Measurements from ENCODE around the gene DENND2A.
"Not testable (repeated sequence)": the region's sequence is repeated elsewhere in the genome, so short reads cannot be mapped to it uniquely, and the experiment has no call there.

DENND2A gene

GRCh38 chr7:140672382-140673062, 31.9 kb upstream of the DENND2A start, which contains the start of gene ADCK2:
Gene ADCK2, plus strand, starts transcription at chr7:140672945. Its CDS starts 386 bp downstream, at chr7:140673331.
- peak; percentile 34 for DNase-seq

- no peak for DNase-seq
Measured at GRCh38 chr7:140671966-140672365, 31.4 kb upstream of the DENND2A start.

GRCh38 chr7:140670343-140670935, 29.8 kb upstream of the DENND2A start:
- DNase-seq, result no peak

DNA sequence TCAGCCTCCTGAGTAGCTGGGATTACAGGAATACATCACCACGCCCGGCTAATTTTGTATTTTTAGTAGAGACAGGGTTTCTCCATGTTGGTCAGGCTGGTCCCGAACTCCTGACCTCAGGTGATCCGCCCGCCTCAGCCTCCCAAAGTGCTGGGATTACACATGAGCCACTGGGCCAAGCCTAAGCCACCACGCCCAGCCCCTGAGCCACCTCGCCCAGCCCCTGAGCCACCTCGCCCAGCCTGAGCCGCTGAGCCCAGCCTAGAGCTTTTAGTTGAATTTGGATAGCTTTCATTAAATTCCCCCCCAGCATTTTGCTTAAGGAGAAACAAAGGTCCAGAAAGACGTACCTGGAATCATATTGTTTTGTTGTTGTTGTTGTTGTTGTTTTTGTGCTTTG, 29.2 kb upstream of the DENND2A start:
- DNase-seq, result not testable (repeated sequence)

DNA sequence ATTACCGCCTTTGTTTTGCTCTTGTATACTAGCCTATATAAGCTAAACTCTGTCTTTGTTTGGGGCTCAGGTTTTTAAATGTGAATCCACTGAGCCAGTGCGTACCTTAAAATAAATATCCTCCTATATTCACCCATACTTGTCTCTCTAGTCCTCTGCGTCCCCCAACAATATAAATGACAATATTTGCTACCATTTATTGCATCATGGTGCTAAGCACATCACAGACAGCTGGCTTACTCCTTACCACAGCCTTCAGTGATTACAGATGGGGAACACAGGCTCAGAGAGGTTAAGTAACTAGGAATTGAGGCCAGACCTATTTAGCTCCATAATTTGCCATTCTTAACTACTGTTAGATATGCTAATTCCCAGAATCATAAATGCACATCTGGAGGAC, 28.7 kb upstream of the DENND2A start:
- DNase-seq, result no peak

DNA sequence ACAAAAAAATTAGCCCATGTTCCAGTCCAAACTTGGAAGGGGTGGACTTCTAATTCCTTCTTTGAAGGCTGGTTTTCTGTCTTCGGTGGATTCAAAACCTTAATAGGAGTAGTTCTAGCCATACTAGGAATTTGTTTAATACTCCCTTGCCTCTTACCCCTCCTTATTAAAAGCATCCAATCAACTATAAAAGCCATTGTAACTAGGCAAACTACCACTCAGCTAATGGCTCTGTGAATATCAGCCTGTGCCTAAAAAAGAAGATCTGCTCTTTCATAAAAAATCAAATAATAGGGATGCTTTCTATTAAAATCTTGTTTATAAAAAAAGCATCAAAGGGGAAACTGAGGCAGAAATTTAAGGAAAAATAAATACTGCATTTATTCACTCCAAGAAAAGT, 28.0 kb upstream of the DENND2A start:
- DNase-seq, result no peak

DNA sequence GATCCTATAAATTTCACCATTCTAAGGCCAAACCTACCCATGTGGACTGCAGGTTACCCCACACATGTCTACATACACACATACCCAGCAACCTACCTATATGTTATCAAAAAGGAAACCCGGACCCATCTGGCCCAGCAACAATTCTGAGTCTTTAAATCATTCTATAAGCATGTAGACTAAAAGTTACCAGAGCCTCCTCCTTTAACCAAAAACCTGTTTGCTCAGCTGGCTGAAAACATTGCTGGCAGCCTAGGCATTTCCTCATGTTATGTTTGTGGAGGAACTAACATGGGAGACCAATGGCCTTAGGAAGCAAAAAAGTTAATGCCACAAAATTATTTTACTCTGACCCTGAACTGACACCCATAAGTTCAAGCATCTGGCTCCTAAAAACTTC, 26.9 kb upstream of the DENND2A start:
- DNase-seq, result no peak

GRCh38 chr7:140662938-140663337, 22.3 kb upstream of the DENND2A start:
- not testable (repeated sequence) for DNase-seq

- DNase-seq, result no peak
Measured at GRCh38 chr7:140661124-140661523, 20.5 kb upstream of the DENND2A start.

DNA sequence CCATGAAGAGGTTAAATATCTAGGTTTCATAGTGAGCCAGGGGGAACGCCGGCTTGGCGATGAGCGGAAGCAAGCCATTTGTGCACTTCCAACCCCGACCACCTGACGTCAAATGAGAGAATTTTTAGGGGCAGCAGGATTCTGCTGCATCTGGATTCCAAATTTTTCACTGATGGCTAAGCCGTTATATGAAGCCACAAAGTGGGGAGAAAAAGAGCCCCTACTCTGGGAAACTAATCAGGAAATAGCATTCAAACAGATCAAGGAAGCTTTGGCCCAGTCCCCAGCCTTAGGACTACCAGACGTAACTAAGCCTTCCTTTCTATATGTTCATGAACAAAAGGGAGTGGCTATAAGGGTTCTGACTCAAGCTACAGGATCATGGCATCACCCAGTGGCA, 19.2 kb upstream of the DENND2A start:
- DNase-seq, result no peak

DNA sequence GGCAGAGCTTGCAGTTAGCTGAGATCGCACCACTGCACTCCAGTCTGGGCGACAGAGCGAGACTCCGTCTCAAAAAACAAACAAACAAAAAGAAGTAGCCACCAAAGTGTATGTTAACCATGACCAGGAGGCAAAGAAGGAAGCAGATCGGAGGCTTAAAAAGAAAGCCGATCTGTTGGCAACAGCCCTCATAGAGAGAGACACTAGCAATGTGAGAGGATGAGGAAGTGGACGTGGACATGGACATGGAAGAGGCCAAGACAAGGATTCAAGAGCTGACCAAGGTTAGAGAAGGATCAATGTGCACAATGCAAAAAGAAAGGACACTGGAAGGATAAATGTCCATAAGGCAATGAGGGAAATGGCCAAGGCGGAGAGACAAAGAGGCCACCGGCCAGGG, 17.3 kb upstream of the DENND2A start:
- DNase-seq, result no peak

GRCh38 chr7:140656548-140657515, 16.2 kb upstream of the DENND2A start:
- DNase-seq, result peak; percentile 41

DNA sequence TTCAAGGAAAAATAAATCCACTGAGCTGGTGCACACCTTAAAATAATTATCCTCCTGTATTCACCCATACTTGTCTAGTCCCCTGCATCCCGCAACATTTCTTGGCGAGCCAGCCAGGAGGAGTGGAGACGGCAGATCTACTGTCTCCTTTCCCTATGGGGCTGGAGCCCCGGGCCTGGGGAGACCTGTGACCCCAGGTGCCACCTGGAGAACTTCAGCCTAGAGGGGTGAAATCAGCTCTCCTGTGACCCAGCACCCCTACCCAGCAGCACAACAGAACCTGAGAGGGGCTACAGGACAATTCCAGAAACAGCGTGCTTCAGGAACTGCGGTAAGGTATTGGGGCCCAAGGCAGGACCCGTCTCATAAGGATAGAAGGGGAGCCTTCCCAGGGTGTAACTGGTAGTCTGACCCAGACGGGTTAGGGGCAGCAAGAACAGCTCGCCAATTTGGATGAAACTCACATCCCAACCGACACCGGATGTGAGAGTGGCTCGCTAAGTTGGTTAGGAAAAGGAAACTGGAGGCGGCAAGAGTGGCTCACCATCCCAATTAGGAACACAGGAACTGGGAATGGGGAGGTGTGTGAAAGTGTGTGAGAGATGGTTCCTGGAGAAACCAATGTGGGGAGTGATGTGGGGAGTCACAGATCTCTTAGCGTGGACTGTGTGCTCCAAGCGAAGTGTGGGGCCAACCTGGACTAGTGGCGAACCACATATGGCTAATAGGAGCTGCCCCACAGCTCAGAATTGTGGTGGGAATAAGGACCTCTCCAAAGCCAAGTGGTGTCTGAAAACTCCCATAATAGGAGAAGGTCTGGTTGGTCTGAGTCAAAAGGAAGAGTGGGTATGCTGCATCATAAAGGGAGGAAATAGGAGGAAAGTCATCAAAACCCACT, 15.1 kb upstream of the DENND2A start:
- DNase-seq, result no peak

GRCh38 chr7:140654661-140655060, 14.0 kb upstream of the DENND2A start:
- DNase-seq, result no peak

- DNase-seq, result no peak
Measured at GRCh38 chr7:140654109-140654387, 13.4 kb upstream of the DENND2A start.

GRCh38 chr7:140653319-140654108, 12.9 kb upstream of the DENND2A start:
- peak; percentile 67 for DNase-seq

DNA sequence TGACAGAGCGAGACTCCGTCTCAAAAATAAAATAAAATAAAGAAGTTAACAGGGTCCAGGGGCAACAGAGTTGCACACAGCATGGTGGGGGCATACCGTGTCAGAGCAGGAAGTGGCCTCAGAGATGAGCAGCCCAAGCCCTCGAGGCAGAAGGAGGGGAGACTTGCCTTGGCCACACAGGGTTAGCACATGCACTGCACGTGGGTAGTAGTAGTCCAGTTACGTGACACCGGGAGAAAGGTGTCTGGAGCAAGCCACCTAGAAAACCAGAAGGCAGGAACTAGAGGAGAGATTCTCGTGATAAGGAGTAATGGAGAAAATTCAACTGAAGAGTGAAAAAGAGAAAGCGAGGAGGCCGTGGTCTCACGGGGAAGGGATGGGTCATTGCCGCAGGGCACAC, 9.8 kb upstream of the DENND2A start:
- DNase-seq, result no peak

- no peak for DNase-seq
Measured at GRCh38 chr7:140649556-140650205, 9.1 kb upstream of the DENND2A start.

GRCh38 chr7:140646931-140647647, 6.5 kb upstream of the DENND2A start:
- DNase-seq, result peak; percentile 19

- no peak for DNase-seq
Measured at GRCh38 chr7:140645166-140645900, 4.7 kb upstream of the DENND2A start.
